ENCODE measurements around the gene GFY.

- TF ChIP-seq CTCF (IDR thresholded peaks at IDR 0.05) (no peak), POLR2A (IDR thresholded peaks at IDR 0.05) (no peak)
These were observed 43.7 kb downstream of the GFY start for GRCh38 chr19:49468746-49469447.

Measured in adrenal gland (tissue), 5 donors.